ENCODE results near the gene PFDN1. TPM values are rescaled to one million over a fixed set of nuclear protein-coding genes. Genes with fewer than 3 reads are reported as not detected.
"Not testable (repeated sequence)": the region's sequence is repeated elsewhere in the genome, so short reads cannot be mapped to it uniquely, and the experiment has no call there.

The PFDN1 gene
- polyA plus RNA-seq, 1 donor, result 63.7 TPM

GRCh38 chr5:140208065-140208464 lies 94.8 kb downstream of the PFDN1 start:
- DNase-seq, result no peak

- DNase-seq, result no peak
Measured at GRCh38 chr5:140207250-140207964, 95.5 kb downstream of the PFDN1 start.

GRCh38 chr5:140205952-140206351 lies 96.9 kb downstream of the PFDN1 start:
- DNase-seq, result no peak

- no peak for DNase-seq
Measured at GRCh38 chr5:140205216-140205615, 97.7 kb downstream of the PFDN1 start.

- no peak for DNase-seq
Measured at GRCh38 chr5:140202610-140203009, 100.3 kb downstream of the PFDN1 start.

GRCh38 chr5:140202078-140202477 lies 100.8 kb downstream of the PFDN1 start:
- no peak for DNase-seq

GRCh38 chr5:140198915-140199314 lies 104.0 kb downstream of the PFDN1 start:
- DNase-seq, result not testable (repeated sequence)

- no peak for DNase-seq
Measured at GRCh38 chr5:140197023-140197422, 105.9 kb downstream of the PFDN1 start.

GRCh38 chr5:140196115-140196814 lies 106.6 kb downstream of the PFDN1 start:
- no peak for DNase-seq

Other genes with a start within 250 kb of the PFDN1 start
- 11.0 TPM for gene PURA, start 189.0 kb downstream of the PFDN1 start, polyA plus RNA-seq (ENCODE audit: insufficient read length)
- 4.2 TPM for gene IGIP, start 177.2 kb downstream of the PFDN1 start, polyA plus RNA-seq (ENCODE audit: insufficient read length)
- gene CYSTM1, start 127.9 kb downstream of the PFDN1 start, polyA plus RNA-seq (ENCODE audit: insufficient read length), result 28.2 TPM
- 19.4 TPM for gene HBEGF, start 43.5 kb upstream of the PFDN1 start, polyA plus RNA-seq (ENCODE audit: insufficient read length)
- gene SLC4A9, start 57.1 kb upstream of the PFDN1 start, polyA plus RNA-seq (ENCODE audit: insufficient read length), result 0.18 TPM
- gene ANKHD1, start 98.7 kb upstream of the PFDN1 start, polyA plus RNA-seq (ENCODE audit: insufficient read length), result 63.9 TPM
- 8.6 TPM for gene EIF4EBP3, start 244.6 kb upstream of the PFDN1 start, polyA plus RNA-seq (ENCODE audit: insufficient read length)